Gastrocnemius medialis (tissue), 4 donors: ENCODE results near the gene ATF7. TPM values are rescaled to one million over a fixed set of nuclear protein-coding genes. Genes with fewer than 3 reads are reported as not detected.
"Not testable (repeated sequence)": the region's sequence is repeated elsewhere in the genome, so short reads cannot be mapped to it uniquely, and the experiment has no call there.

Experiments used
- ATAC-seq, 2 donors: fragments of 150-250 bp; one replicate each; pipeline ENCODE4 v1.9.1; 2016
- DNase-seq, 2 donors: peaks; one replicate each; pipeline ENCODE4 v3.0.0-alpha.2; 2019
- H3K27ac ChIP-seq, 4 donors: fragments of 200-600 bp; sonication (generic); 1 replicate in 1 of 4; 2 replicates in 3 of 4; pipeline ENCODE4 v1.5.1; 2016 to 2018; ENCODE audit warnings: mild to moderate bottlenecking in 2 of 4, moderate library complexity in 1 of 4
- H3K27me3 ChIP-seq, 3 donors: fragments of 200-600 bp; sonication (generic) in 2 of 3; 1 replicate in 1 of 3; 2 replicates in 2 of 3; pipeline versions ENCODE4 v1.5.1 to v1.6.0; 2016 to 2019; ENCODE audit warnings: mild to moderate bottlenecking in 1 of 3, moderate library complexity in 1 of 3
- H3K36me3 ChIP-seq, 2 donors: fragments of 200-600 bp; sonication (generic) in 1 of 2; one replicate each; pipeline ENCODE4 v1.5.1; 2017 to 2018
- H3K4me1 ChIP-seq, 2 donors: fragments of 200-600 bp; sonication (generic) in 1 of 2; one replicate each; pipeline ENCODE4 v1.5.1; 2016 to 2017; ENCODE audit warnings: mild to moderate bottlenecking in 2 of 2
- H3K4me3 ChIP-seq, 4 donors: fragments of 200-600 bp; sonication (generic) in 3 of 4; 1 replicate in 1 of 4; 2 replicates in 3 of 4; pipeline ENCODE4 v1.5.1; 2016 to 2019; ENCODE audit warnings: mild to moderate bottlenecking in 2 of 4
- H3K9me3 ChIP-seq, 3 donors: fragments of 200-600 bp; sonication (generic) in 2 of 3; 1 replicate in 1 of 3; 2 replicates in 2 of 3; pipeline ENCODE4 v1.5.1; 2016 to 2019
- CTCF ChIP-seq, 5 experiments: fragments of 450-650 bp in 3 of 5; fragments of 200-600 bp in 2 of 5; sonication (generic) in 2 of 5; IDR thresholded peaks in 4 of 5; conservative IDR thresholded peaks in 1 of 5; 1 replicate in 4 of 5; 2 replicates in 1 of 5; pipeline ENCODE4 v1.5.1; 2016 to 2019; ENCODE audit warnings: antibody characterized with exemption in 5 of 5, mild to moderate bottlenecking in 3 of 5, moderate library complexity in 3 of 5
- POLR2A ChIP-seq, 2 donors: fragments of 450-650 bp; IDR thresholded peaks; one replicate each; pipeline ENCODE4 v1.6.1; 2017; ENCODE audit warnings: antibody characterized with exemption in 2 of 2, mild to moderate bottlenecking in 2 of 2, moderate library complexity in 2 of 2
- in situ Hi-C, 4 donors: fragments of 200-750 bp; cut with MboI; loops; one replicate each; pipeline versions ENCODE4 v1.15.0 to v1.8.0; 2017; ENCODE audit warnings: low sequenced_read_pairs in 4 of 4
- intact Hi-C: fragments of 100-400 bp; cut with DNase I; formaldehyde crosslinking; loops from one replicate; pipeline ENCODE4 v1.15.1; 2023; ENCODE audit warnings: low total_unique reads
- total RNA-seq, 4 donors: library from RNA; depleted of rRNA; stranded (reverse); fragments of >200 nt; gene quantifications; one replicate each; pipeline versions ENCODE4 v1.1.0 to v1.2.3, GENCODE V29; 2016

Gene ATF7
- total RNA-seq, 4 donors from 2014 or later: 21.9 to 47.9 (median 26.3) TPM

- Histone ChIP-seq H3K4me1 (peaks cover 12 to 13% of the 10 kb centered on the region in 2 donors), H3K9me3 (no peaks in the 10 kb centered on the region), H3K27me3 (no peaks in the 10 kb centered on the region), H3K36me3 (peaks cover 0 to 16% of the 10 kb centered on the region in 2 donors), H3K27ac (no peak overlapping the region), H3K4me3 (no peak overlapping the region)
- intact Hi-C loops (no loop called here), in situ Hi-C loops (no loop called here)
- no peak for DNase-seq
- ATAC-seq: no peak
- TF ChIP-seq POLR2A (IDR thresholded peaks at IDR 0.05) (no peak), CTCF (IDR thresholded peaks at IDR 0.05 in 4 of 5, conservative IDR thresholded peaks at IDR 0.05 in 1 of 5) (no peak)
Observed at GRCh38 chr12:53611304-53611703, 14.9 kb downstream of the ATF7 start.

DNA sequence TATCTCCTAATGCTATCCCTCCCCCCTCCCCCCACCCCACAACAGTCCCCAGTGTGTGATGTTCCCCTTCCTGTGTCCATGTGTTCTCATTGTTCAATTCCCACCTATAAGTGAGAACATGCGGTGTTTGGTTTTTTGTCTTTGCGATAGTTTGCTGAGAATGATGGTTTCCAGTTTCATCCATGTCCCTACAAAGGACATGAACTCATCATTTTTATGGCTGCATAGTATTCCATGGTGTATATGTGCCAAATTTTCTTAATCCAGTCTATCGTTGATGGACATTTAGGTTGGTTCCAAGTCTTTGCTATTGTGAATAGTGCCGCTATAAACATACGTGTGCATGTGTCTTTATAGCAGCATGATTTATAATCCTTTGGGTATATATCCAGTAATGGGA, 19.5 kb downstream of the ATF7 start:
- H3K4me3 ChIP-seq, ATAC-seq, H3K27me3 ChIP-seq, H3K9me3 ChIP-seq, DNase-seq, H3K36me3 ChIP-seq, intact Hi-C loops, in situ Hi-C loops, H3K27ac ChIP-seq: not testable (repeated sequence)
- H3K4me1 ChIP-seq: peaks cover 19 to 28% of the 10 kb centered on the region in 2 donors

DNA sequence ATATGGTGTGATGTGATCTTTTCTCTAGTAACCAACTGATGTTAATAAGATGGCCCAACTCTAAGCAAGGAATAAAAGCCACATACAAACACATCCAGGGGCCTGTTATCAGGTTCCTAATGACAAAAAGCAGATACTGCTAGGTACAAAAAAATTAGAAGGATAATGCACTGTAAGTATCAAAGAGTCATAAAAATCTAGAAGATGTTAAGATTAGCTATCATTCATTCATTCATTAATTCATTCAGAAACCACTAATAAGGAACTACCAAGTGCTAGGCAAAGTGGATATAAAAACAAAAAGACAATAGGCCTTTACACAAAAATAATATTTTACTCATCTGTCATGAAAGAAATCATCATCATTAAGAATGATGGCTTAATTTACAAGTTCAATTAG, 21.6 kb downstream of the ATF7 start:
- H3K27me3 ChIP-seq: no peaks in the 10 kb centered on the region
- intact Hi-C loops: no loop called here
- TF ChIP-seq CTCF (IDR thresholded peaks at IDR 0.05 in 4 of 5, conservative IDR thresholded peaks at IDR 0.05 in 1 of 5) (no peak), POLR2A (IDR thresholded peaks at IDR 0.05) (no peak)
- no peak overlapping the region for H3K4me3 ChIP-seq
- peaks cover 33 to 39% of the 10 kb centered on the region in 2 donors for H3K4me1 ChIP-seq
- ATAC-seq (no peak), DNase-seq (no peak)
- H3K27ac ChIP-seq: no peak overlapping the region
- H3K36me3 ChIP-seq: no peaks in the 10 kb centered on the region
- in situ Hi-C loops: no loop called here
- no peaks in the 10 kb centered on the region for H3K9me3 ChIP-seq

- intact Hi-C loops (loop anchor here (2.0 kb wide), 1 partner anchor 23 kb away; the partner anchor contains the start of gene ATF7), in situ Hi-C loops (no loop called here)
- ATAC-seq: peak in 1 of 2 donors; percentile 30
- no peak for TF ChIP-seq POLR2A (IDR thresholded peaks at IDR 0.05)
- TF ChIP-seq CTCF (IDR thresholded peaks at IDR 0.05 in 4 of 5, conservative IDR thresholded peaks at IDR 0.05 in 1 of 5): no peak
- H3K9me3 ChIP-seq: no peaks in the 10 kb centered on the region
- H3K4me3 ChIP-seq: no peak overlapping the region
- H3K36me3 ChIP-seq: peaks cover 0 to 4% of the 10 kb centered on the region in 2 donors
- no peaks in the 10 kb centered on the region for H3K27me3 ChIP-seq
- DNase-seq: no peak
- H3K4me1 ChIP-seq: peaks cover 33 to 39% of the 10 kb centered on the region in 2 donors
- H3K27ac ChIP-seq: peak overlapping the region in 1 of 4 donors; percentile 10
Observed at GRCh38 chr12:53603804-53604203, 22.4 kb downstream of the ATF7 start.

DNA sequence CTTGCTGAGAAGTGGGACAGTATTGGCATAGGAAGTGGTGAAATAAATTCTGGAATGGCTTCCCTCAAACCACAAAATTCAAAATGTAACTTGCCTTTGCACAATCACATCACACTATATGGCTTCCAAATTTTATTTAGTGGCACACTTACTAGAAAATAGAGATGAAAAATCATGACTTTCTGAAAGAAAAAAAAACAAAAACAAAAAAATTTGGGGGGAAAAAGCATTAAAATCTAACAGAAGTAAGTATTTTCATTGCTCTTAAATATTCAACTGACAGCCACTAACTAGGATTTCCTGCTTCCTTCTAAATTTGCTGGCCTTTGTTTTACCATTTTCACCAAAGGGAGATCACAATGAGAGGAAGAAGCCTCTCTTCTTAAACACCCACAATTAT, 23.0 kb downstream of the ATF7 start:
- Histone ChIP-seq H3K4me1 (peaks cover 33 to 39% of the 10 kb centered on the region in 2 donors), H3K27me3 (no peaks in the 10 kb centered on the region), H3K36me3 (peaks cover 0 to 7% of the 10 kb centered on the region in 2 donors), H3K27ac (no peak overlapping the region), H3K4me3 (no peak overlapping the region), H3K9me3 (no peaks in the 10 kb centered on the region)
- DNase-seq: no peak
- no peak for TF ChIP-seq POLR2A (IDR thresholded peaks at IDR 0.05)
- TF ChIP-seq CTCF (IDR thresholded peaks at IDR 0.05 in 4 of 5, conservative IDR thresholded peaks at IDR 0.05 in 1 of 5): no peak
- intact Hi-C loops: loop anchor here (2.0 kb wide), 1 partner anchor 24 kb away; the partner anchor contains the start of gene ATF7
- ATAC-seq: no peak
- in situ Hi-C loops: no loop called here
